Jurkat, Clone E6-1 (cell line): ENCODE measurements around the gene TTC13.

Experiments
- DNase-seq: peaks from one replicate; pipeline ENCODE4 v3.0.0-alpha.2; 2011; ENCODE audit warnings: low read depth, low spot score
- H3K4me3 ChIP-seq: 2 replicates; pipeline ENCODE4 v1.5.1; 2011; ENCODE audit warnings: mild to moderate bottlenecking, low read length, control low read depth, moderate library complexity

The TTC13 gene

DNA sequence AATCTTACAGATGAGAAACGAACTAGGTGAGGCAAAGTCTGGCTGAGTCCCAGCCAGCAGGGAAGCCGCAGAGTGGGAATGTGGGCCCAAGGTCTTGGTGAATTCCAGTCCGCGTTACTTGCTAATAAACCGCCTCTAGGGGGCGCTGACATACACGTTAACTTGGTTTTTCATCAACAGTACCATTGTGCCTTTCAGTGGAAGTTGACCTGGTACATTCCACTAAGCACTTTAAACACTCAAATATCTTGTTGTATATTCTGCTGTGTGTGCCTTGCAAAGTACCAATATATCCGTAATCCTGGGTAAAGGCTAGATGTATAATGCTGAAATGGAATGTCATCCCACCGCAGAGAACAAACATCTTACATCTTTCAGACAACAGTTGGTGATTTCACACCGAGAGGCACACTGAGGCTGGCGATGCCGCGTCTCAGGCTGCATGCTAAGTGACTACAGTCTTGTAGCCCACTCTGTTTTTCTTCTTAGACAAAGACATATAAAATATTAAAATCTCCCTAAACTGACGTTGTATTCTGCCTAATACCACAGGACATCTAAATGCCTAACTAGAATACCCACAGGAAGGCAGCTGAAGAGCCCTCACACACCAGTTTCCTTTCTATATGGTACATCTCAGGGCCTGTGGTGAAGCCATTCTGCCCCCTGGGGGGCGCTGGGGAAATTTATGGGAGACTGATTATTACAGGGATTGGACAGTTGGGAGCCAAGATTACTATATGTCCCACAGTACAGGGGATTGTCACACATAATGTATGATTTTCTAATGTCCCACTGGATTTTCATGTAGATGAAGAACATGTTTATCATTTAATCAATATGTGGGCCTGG, 61.2 kb downstream of the TTC13 start:
- DNase-seq: peak; percentile 73
- no peak overlapping the region for H3K4me3 ChIP-seq

DNA sequence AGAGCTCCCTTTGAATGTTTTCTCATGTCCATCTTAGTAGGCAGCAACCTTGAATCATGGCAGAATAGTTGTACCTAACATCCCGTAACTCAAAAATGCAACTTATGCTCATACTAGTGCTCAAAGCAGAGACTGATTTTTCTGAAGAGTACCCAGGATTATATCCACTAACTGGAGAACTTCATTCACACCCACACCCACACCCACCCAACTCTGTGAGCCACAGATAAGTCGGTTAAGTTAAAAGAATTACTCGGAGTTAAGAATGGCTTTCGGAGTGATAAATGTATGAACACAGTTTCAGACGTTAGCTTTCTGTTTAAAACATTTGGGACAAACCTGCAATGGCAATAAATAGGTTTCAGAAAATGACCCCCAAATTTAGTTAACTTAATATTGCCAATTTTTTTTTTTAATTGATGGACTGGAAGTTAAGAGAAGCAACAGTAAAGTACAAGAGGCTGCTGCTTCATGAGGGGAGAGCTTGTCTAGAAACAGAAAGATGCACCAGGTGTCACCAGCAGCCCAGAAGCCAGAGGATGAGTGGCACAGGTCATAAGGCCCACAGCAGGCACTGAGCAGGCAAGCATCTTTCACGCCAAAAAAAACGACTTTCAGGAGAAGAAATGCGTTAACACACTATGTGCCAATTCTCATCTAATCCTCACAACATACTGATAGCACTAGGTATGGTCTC, 61.9 kb downstream of the TTC13 start:
- H3K4me3 ChIP-seq: no peak overlapping the region
- DNase-seq: no peak

DNA sequence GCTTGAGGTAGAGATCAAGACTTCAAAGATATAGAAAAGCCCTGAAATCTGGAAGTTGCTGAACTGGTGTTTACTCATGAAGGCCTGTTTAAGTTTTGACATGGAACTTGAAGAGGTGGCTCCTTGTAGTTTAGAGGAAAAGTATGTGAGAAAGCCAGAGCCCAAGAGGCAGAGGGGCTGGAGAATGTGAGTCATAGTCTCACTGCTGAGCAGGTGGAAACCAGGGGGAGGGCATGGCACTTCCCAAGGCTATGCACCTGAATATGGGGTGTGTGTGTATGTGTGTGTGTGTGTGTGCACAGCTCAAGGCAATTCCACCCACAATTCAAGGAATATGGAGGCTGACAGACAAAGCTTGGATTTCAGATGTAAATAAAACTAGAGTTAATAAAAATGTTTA, 63.6 kb downstream of the TTC13 start:
- no peak overlapping the region for H3K4me3 ChIP-seq
- DNase-seq: no peak

DNA sequence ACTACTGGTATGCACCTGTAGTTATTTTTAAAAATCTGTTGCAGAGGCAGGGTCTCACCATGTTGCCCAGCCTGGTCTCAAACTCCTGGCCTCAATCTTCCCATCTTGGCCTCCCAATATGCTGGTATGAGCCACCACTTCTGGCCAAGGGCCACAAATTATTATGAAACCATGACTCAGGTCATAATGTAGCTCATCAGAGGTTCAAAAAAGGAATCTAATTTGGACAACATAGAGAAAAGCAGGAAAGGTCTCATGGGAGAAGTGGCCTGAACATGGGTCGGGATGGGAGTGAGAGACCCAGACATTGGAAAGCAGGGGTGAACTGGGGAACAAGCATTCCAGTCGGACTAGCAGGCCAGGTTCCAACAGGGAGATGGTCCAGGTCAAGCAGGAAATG, 65.2 kb downstream of the TTC13 start:
- no peak overlapping the region for H3K4me3 ChIP-seq
- no peak for DNase-seq

DNA sequence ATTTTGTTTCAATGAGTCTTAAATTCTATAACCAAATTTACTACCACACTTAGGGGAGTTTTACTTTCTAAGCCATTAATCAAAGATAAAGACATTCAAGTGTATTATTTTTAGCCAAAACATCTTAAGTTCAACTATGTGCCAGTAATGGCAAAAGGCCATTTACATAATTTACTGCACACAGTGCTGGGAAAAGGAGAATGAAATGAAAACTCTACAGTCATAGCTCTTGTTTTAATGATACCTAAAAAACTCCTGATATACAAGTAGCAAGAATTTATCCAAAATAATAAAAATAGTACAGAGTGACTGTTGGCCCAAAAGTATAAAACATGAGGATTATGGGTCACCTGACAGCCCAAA, 67.9 kb downstream of the TTC13 start:
- H3K4me3 ChIP-seq: no peak overlapping the region
- no peak for DNase-seq

DNA sequence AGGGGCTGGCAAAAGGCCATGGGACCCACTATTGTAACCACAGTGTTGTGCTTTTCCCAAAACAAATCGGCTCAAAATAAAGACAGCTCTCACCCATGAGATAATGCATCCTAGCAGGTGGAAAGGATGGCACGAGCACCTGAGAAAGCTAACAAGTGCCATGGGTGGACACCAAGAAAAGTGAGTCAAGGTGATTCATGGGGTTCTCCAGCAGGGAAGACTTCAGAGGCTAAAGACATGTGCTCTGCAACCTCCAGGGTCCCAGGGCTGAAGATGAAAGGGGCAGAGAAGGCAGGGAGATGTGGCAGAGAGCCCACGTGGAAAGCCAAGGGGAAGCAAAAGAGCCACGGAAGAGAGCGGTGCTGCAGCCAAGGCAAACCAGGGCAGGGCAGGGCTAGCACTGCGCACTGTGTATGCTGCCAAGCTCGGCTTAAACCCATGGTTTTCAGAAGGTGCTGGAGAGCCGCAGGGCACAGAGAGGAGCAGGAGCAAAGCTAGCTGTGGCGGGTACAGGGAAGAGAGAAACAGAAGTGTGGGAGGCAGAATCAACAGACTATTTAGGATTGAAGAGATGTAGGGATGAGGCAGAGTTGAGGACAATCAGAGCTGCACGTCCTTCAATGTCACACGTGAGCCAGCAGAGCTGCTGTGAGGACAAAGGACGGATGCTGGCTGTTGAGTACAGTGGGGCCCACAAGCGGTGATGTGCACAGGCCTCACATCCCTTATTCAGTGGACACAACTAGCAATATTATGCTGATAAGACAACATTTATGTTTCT, 68.5 kb downstream of the TTC13 start:
- DNase-seq: no peak
- no peak overlapping the region for H3K4me3 ChIP-seq

DNA sequence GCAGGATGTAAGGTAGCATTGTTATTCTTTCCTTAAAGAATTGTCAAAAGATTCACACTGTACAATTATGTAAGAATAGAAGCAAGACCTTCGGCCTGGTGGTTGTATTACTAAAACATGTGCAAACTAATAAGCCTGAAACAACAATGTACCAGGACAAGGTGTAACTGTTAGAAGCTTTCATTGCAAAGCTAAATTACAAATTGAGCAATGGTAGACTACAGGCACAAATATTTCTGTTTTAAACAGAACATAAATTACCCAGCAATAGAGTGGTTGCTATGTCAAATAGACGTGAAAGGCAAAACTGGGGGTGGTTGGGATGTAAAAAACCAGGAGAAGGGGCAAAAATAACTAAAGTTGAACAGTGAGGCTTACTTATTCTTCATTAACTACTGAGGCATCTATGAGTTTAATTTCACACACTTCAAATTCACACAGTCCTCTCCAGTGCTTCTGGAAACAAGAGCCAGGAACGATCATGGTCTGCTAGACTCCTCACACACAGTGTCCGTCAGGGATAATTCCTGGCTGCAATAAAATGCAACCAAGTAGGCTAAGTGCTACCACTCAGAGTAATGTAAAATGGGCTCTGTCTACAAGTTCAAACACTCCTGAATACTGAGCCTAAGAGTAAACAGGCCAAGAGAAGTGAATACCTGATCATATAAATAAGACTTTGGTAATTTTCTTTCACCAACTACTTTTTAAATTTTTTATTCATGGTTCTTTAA, 71.0 kb downstream of the TTC13 start:
- no peak for DNase-seq
- no peak overlapping the region for H3K4me3 ChIP-seq

DNA sequence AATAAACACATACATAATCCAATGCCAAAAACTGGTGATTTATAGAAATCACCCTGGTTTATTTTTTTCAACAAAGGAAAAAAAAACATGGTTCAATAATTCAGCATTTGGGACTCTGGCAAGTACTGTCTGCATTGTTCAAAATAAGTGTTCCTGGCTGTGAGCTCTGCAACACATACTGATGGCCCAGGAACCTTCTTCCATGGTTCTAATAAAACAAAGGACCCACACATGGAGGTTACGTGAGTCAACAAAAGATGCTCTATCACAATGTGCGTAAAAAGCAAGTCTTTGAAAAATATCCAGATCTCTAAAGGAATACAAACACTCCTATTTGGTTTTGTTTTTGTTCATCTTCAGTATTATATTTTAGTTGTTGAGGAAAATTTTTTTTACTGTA, 72.4 kb downstream of the TTC13 start:
- no peak for DNase-seq

DNA sequence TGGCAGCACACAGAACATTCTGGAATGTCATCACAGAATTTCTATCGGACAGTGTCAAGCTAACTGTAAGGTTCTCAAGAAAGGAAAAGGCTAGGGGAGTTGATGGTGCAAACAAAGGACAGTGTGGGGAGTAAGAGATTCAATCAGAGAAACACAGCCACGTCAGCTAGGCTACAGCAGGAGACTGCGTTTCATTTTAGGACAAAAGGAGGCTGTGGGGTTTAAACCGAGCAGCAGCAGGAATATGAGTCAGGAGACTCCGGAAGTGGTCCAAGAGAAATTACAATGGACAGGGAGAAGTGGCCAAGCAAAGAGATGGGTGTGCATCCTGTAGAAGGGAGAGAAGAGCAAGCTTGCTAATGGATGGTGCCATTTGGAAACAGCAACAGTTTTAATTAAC, 72.9 kb downstream of the TTC13 start:
- no peak for DNase-seq
- H3K4me3 ChIP-seq: no peak overlapping the region

More for the DNA sequence above, 72.4 kb downstream of the TTC13 start:
- no peak overlapping the region for H3K4me3 ChIP-seq

DNA sequence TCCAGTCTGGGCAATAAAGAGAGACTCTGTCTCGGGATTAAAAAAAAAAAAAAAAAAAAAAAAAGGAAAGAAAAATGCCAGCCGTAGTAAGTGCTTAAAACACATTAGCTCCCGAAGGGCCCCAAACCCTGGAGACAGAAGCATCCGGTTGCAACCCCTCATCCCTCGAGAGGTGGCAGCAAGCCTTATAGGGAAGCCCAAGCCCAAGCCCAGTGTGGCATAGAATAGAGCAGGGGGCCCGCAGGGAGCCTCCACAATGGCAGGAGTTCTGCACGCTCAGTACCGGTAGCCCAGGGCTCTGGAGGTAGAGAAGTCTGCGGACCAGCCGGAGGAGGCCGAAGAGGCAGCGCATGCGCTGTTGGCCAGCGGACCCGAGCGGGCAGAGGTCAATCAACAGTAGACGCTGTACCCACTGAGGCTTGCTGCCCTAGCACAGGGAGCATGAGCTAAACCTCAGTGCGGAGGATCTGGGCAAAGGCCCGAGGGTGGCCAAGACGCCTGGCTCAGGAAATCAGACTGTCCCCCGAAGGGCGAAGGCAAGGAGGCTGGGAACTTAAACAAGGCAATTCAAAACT, 76.2 kb downstream of the TTC13 start:
- no peak for DNase-seq
- no peak overlapping the region for H3K4me3 ChIP-seq

DNA sequence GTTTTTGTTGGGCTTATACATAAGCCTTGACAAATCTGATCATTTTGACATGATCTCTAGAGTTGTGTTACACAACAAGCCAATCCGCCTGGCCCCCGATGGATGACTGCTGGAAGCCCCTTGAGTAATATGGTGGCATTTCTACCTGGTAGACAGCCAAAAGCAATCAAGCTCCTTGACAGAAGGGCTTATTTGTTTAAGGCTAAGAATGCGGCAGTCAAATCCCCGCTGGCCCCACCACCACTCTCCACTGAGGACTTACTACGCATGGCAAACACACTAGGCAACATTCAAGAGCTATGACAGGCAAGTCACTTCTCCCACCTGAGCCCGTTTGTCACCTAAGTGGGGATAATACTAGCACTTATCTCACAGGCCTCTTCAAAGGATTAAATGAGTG, 77.0 kb downstream of the TTC13 start:
- DNase-seq: no peak
- H3K4me3 ChIP-seq: no peak overlapping the region

DNA sequence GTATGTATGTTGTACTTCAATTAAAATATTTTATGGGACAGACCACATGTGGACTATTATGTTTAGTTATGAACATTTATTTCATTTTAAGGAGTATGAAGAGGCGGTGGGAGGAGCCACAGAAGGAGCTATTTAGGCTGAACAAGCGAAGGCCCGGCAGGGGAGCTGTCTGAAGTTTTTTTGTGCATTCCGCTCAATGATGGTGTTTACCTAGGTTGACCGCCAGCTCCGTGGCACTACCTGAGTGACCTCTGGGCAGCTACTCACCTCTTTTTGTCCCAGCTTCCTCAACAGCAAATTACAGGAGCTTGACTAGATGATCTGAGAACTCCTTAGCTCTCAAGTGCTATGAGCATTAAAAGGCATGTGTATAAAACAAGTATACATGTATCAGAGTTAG, 77.7 kb downstream of the TTC13 start:
- H3K4me3 ChIP-seq: no peak overlapping the region
- no peak for DNase-seq

DNA sequence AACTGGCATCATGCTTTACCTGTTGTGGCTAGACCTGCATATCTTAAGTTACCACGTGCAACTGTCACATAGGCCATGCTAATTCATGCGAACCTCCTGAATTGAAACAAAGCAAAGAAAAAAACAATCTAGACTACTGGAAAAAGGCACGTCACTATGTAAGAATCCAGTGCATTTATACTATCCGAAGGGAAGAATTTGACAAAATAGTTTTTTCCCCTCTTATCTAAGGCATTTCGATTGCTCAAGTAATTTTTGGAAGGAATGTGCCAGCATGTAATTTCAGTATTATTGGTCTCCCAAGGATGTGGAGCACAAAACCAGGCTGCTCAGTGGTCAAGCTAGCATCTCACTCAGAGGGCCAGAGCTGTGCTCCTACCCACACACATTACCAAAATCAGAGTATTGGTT, 78.8 kb downstream of the TTC13 start:
- DNase-seq: no peak
- H3K4me3 ChIP-seq: no peak overlapping the region

DNA sequence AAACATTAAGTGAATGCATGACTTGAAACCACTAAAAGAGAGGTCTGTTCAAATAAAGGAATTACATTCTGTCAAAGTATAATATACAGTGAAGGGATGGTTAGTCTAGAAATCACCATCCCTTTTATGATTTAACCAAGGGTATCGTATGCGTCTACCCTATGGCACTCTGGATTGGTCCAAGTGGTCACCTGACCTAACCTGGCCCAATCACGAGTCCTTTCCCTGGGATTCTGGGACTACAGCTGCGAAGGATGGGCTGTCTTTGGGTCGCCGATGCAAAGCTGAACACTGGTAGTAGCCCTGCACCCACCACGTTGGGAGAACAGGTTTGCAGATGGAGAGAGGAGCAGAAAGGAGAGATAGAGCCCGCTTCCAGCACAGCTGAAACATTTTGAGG, 79.9 kb downstream of the TTC13 start:
- H3K4me3 ChIP-seq: no peak overlapping the region

DNA sequence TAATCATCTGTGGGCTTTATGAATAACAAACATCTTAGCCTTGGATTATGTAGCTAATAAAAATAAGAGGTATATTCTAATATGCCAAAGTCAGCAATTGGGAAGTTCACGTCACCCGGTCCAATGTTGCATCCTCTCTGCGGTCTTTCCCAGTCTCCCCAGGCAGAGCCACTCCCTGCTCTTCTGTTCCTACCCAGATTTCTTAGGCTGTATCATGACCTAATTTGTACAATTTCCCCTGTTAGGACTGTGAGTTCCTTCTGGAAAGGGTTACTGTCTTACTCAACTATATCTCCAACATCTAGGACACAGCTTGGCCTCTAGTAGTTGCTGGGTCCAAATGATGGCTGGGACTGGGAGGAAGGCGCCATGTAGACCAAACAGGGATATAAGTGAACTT, 80.5 kb downstream of the TTC13 start:
- DNase-seq: no peak
- H3K4me3 ChIP-seq: no peak overlapping the region

More for the DNA sequence above, 79.9 kb downstream of the TTC13 start:
- no peak for DNase-seq

DNA sequence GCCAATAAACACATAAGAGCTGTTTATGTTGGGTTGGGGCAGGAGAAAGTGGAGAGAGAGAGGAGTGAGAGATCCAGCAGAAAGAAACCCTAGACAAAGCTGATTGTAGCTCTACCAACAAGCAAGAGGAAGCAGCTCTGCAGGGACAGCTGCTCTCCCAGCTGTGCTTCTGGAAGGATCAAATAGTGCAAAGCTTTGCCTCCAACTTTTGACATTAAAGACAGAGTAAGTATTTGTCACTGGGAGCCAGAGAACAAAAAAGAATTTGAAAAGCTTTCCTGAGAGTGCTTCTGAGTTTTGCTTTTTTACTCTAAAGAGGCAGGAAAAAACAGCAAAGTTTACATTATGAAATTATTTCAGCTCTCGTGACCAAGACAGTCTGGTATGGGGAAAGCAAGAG, 81.9 kb downstream of the TTC13 start:
- no peak for DNase-seq
- H3K4me3 ChIP-seq: no peak overlapping the region

DNA sequence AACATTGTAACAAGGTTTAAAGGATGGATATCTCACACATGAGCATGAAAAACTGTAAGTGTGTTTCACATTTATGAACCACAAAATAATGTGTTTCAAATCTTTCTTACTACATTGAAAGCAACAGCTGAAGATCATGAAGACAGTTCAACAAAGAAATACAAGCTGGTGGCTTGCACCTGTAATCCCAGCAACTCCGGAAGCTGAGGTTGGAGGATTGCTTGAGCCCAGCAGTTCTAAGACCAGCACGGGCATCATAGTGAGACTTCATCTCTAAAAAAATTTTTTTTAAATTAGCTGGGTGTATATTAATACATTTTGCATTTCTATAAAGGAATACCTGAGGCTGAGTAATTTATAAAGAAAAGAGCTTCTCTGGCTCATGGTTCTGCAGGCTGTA, 83.2 kb downstream of the TTC13 start:
- H3K4me3 ChIP-seq: no peak overlapping the region
- DNase-seq: no peak

DNA sequence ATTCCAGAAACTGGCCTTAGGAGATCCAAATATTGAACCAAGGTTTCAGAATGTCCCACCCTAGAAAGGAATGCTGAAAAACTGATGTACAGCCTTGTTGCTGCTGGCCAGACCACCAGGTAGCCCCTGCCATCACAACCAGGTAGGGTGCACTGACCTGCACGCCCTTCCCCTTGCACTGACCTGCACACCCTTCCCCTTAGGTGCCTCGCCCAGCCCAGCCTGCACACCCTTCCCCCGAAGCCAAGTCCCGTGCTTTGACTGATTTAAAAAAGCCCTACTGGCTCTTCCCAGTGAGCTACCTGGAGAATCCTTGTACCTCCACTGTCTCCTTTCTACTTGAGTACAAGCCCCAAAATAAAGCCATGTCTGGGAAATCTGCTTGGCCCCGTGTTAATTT, 84.0 kb downstream of the TTC13 start:
- no peak for DNase-seq
- no peak overlapping the region for H3K4me3 ChIP-seq

DNA sequence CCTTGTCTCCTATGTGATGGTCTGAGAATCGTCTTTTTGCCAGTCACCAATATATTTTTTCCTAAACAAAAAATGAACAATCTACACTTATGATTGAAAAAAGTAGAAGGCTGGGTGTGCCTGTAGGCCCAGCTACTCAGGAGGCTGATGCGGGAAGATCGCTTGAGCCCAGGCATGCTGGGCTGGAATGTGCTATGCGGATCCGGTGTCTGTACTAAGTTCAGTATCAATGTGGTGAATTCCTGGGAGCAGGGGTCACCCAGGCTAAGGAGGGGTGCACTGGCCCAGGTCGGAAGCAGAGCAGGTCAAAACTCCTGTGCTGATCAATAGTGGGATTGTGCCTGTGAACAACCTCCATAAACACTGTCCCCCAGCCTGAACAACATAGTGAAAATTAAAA, 84.6 kb downstream of the TTC13 start:
- H3K4me3 ChIP-seq: no peak overlapping the region
- no peak for DNase-seq
